HG02870 (cell line): Measurements from ENCODE around the gene GANAB.
"Not testable (repeated sequence)": the region's sequence is repeated elsewhere in the genome, so short reads cannot be mapped to it uniquely, and the experiment has no call there.

Source experiments
- ATAC-seq: cut with Tn5 transposase; IDR thresholded peaks from one replicate; pipeline ENCODE4 v1.9.1; 2021; ENCODE audit warnings: mild to moderate bottlenecking, moderate library complexity; ENCODE audit not compliant: unreplicated experiment

Gene GANAB

GRCh38 chr11:62645946-62646824, at the start of gene GANAB:
Gene GANAB, minus strand, starts transcription at chr11:62646613. Its CDS starts 14 bp downstream, at chr11:62646599.
- ATAC-seq, result peak; percentile 90

- ATAC-seq, result no peak
Measured at GRCh38 chr11:62694455-62695167, 48.2 kb upstream of the GANAB start.

GRCh38 chr11:62693624-62694023, 47.2 kb upstream of the GANAB start:
- ATAC-seq, result not testable (repeated sequence)

- no peak for ATAC-seq
Measured at GRCh38 chr11:62689421-62690183, 43.2 kb upstream of the GANAB start, which contains the start of gene LRRN4CL. Gene LRRN4CL, minus strand, starts transcription at chr11:62689530. Its CDS starts 1,022 bp downstream, at chr11:62688508.

- ATAC-seq, result no peak
Measured at GRCh38 chr11:62688491-62688890, 42.1 kb upstream of the GANAB start.

GRCh38 chr11:62687508-62688396, 41.3 kb upstream of the GANAB start:
- no peak for ATAC-seq

GRCh38 chr11:62682518-62682917, 36.1 kb upstream of the GANAB start:
- ATAC-seq, result no peak

- no peak for ATAC-seq
Measured at GRCh38 chr11:62680825-62681240, 34.4 kb upstream of the GANAB start.

- no peak for ATAC-seq
Measured at GRCh38 chr11:62678770-62679696, 32.6 kb upstream of the GANAB start, which contains the start of gene UBXN1. Gene UBXN1, minus strand, starts transcription at chr11:62679073. Its CDS starts 150 bp downstream, at chr11:62678923.

GRCh38 chr11:62678433-62678769, 32.0 kb upstream of the GANAB start:
- no peak for ATAC-seq

GRCh38 chr11:62677714-62678113, 31.3 kb upstream of the GANAB start:
- ATAC-seq, result no peak

- no peak for ATAC-seq
Measured at GRCh38 chr11:62677156-62677555, 30.7 kb upstream of the GANAB start.

GRCh38 chr11:62676698-62677097, 30.3 kb upstream of the GANAB start:
- no peak for ATAC-seq

- ATAC-seq, result not testable (repeated sequence)
Measured at GRCh38 chr11:62675415-62675814, 29.0 kb upstream of the GANAB start.

GRCh38 chr11:62673196-62673525, 26.7 kb upstream of the GANAB start:
- no peak for ATAC-seq

GRCh38 chr11:62671608-62672389, 25.4 kb upstream of the GANAB start, which contains the start of the genes LBHD1 and UQCC3:
Gene LBHD1, minus strand, starts transcription at chr11:62672267. Its CDS starts 2,236 bp downstream, at chr11:62670031.
Gene UQCC3, plus strand, starts transcription at chr11:62671673. Its CDS starts 73 bp downstream, at chr11:62671746.
- peak; percentile 57 for ATAC-seq

- no peak for ATAC-seq
Measured at GRCh38 chr11:62671236-62671607, 24.8 kb upstream of the GANAB start.
